HepG2 (cell line): ENCODE results near the gene IFITM10. TPM values are rescaled to one million over a fixed set of nuclear protein-coding genes. Genes with fewer than 3 reads are reported as not detected.

Experiments
- ATAC-seq: fragments of 200-7000 bp; cut with Tn5 transposase; 3 replicates; pipeline ENCODE4 v1.9.1; 2020; ENCODE audit warnings: mild to moderate bottlenecking, moderate library complexity
- BruUV-seq: library from RNA; stranded (reverse); fragments of 400-500 nt; replicated peaks from 2 replicates; lab custom pipeline; 2021; lab: Mats Ljungman, UMichigan
- CTCF ChIA-PET: fragments of 300-600 bp; formaldehyde crosslinking; extraction: SDS; loops from one replicate; lab custom pipeline; 2021; ENCODE audit warnings: low total read pairs, inconsistent platforms, low intra/inter-chr PET ratio; lab: Yijun Ruan, JAX
- POLR2A ChIA-PET: fragments of 350-600 bp; sonication (Branson Sonifier 250); formaldehyde crosslinking; loops from one replicate; lab custom pipeline; 2020; ENCODE audit warnings: antibody characterized with exemption, inconsistent platforms; lab: Yijun Ruan, JAX
- DNase-seq: peaks from one replicate; pipeline ENCODE4 v3.0.0-alpha.2; 2015; ENCODE audit warnings: low spot score
- FAIRE-seq: peaks from 3 replicates; lab custom pipeline; 2011; peaks lifted over from hg19 to GRCh38; lab: Jason Lieb, UNC
- H2AFZ ChIP-seq: one replicate; pipeline ENCODE4 v1.6.1; 2011; ENCODE audit warnings: low read length, inconsistent platforms
- H3K27ac ChIP-seq: fragments of 300-600 bp; 3 replicates; pipeline ENCODE4 v1.8.0; 2011; ENCODE audit warnings: mixed run types, mild to moderate bottlenecking, mixed read lengths, low read length, inconsistent platforms; ENCODE audit not compliant: insufficient read depth; ENCODE audit errors: extremely low read length
- H3K27me3 ChIP-seq, 2 experiments: fragments of 200-600 bp in 1 of 2; 2 replicates in 1 of 2; 3 replicates in 1 of 2; pipeline versions ENCODE4 v1.6.0 to v1.8.0; 2011; ENCODE audit warnings: low read length in 2 of 2, mild to moderate bottlenecking in 2 of 2, moderate library complexity in 2 of 2, inconsistent platforms in 1 of 2; ENCODE audit not compliant: insufficient read depth in 2 of 2, control insufficient read depth in 1 of 2
- H3K36me3 ChIP-seq, 2 experiments: fragments of 200-600 bp in 1 of 2; replicated peaks in 1 of 2; 2 replicates in 1 of 2; 3 replicates in 1 of 2; pipeline versions ENCODE4 v1.5.1 to v1.8.0; 2011; ENCODE audit warnings: low read length in 2 of 2, inconsistent platforms in 1 of 2; ENCODE audit not compliant: insufficient read depth in 2 of 2, control insufficient read depth in 1 of 2
- H3K4me1 ChIP-seq: 2 replicates; pipeline ENCODE4 v1.5.1; 2012; ENCODE audit warnings: low read length, inconsistent platforms; ENCODE audit not compliant: insufficient read depth
- H3K4me2 ChIP-seq: 2 replicates; pipeline ENCODE4 v1.6.0; 2011; ENCODE audit warnings: low read depth, low read length, inconsistent platforms
- H3K4me3 ChIP-seq, 3 experiments: fragments of 200-600 bp in 1 of 3; sonication (generic), shearing (Covaris generic) in 1 of 3; replicated peaks in 1 of 3; 2 replicates each; pipeline ENCODE4 v1.5.1; 2011 to 2016; ENCODE audit warnings: low read length in 3 of 3, inconsistent platforms in 2 of 3, low read depth in 2 of 3, mild to moderate bottlenecking in 2 of 3, control low read depth in 1 of 3, mixed read lengths in 1 of 3; ENCODE audit not compliant: insufficient read depth in 1 of 3
- H3K79me2 ChIP-seq: one replicate; pipeline ENCODE4 v1.6.1; 2011; ENCODE audit warnings: low read length, inconsistent platforms; ENCODE audit not compliant: insufficient read depth
- H3K9ac ChIP-seq: 2 replicates; pipeline ENCODE4 v1.6.0; 2011; ENCODE audit warnings: mild to moderate bottlenecking, low read depth, low read length, inconsistent platforms; ENCODE audit not compliant: insufficient read depth
- H3K9me3 ChIP-seq: 2 replicates; pipeline ENCODE4 v1.5.1; 2012; ENCODE audit warnings: mild to moderate bottlenecking, low read length
- H4K20me1 ChIP-seq: 2 replicates; pipeline ENCODE4 v1.6.0; 2011; ENCODE audit warnings: inconsistent platforms, mild to moderate bottlenecking, low read length, moderate library complexity; ENCODE audit not compliant: insufficient read depth
- HNRNPK ChIP-seq: fragments of 200-400 bp; formaldehyde crosslinking; IDR thresholded peaks from 2 replicates; pipeline ENCODE4 v1.6.1; 2018; ENCODE audit warnings: low read length, low read depth, moderate library complexity, mild to moderate bottlenecking; ENCODE audit not compliant: poor library complexity, severe bottlenecking
- PRDM10 ChIP-seq: sonication (generic); formaldehyde crosslinking; IDR thresholded peaks from 2 replicates; pipeline ENCODE4 v1.4.0; 2020; ENCODE audit warnings: low read depth, missing genetic modification reagents
- REST ChIP-seq, 2 experiments: IDR thresholded peaks; 2 replicates each; pipeline ENCODE4 v1.6.1; 2011 to 2012; ENCODE audit warnings: low read length in 2 of 2, borderline replicate concordance in 1 of 2, low read depth in 1 of 2, mild to moderate bottlenecking in 1 of 2, moderate library complexity in 1 of 2
- WGBS: methylation state at CpG from one replicate; pipeline ENCODE4 v1.1.6; 2017; ENCODE audit warnings: low lambda C conversion rate; 5-methylcytosine and 5-hydroxymethylcytosine counted together
- in situ Hi-C: cut with HindIII; loops from 2 replicates; pipeline ENCODE4 v1.10.0; 2017; ENCODE audit warnings: low pct_unique_long_range_greater_than_20kb; ENCODE audit not compliant: extremely low pct_ligation_motif_present
- intact Hi-C: fragments of 100-400 bp; cut with micrococcal nuclease; formaldehyde crosslinking; loops from one replicate; pipeline ENCODE4 v1.10.0; 2022; ENCODE audit not compliant: unreplicated experiment
- polyA plus RNA-seq, 8 experiments: library from polyadenylated mRNA; depleted of rRNA in 3 of 8; stranded (reverse) in 7 of 8; unstranded in 1 of 8; fragments of >200 nt; fragmentation: Illumina TruSeq in 4 of 8; extraction: Trizol in 4 of 8; gene quantifications; 2 replicates each; pipeline versions ENCODE4 v1.2.1 to v1.2.3, GENCODE V29; 2011 to 2016; ENCODE audit warnings: low read depth in 4 of 8, missing spikeins in 1 of 8, mixed read lengths in 1 of 8; ENCODE audit not compliant: insufficient read depth in 1 of 8
- total RNA-seq, 5 experiments: library from RNA; depleted of rRNA; stranded (reverse); fragments of >200 nt; fragmentation: Illumina TruSeq; extraction: Trizol; gene quantifications; 2 replicates each; pipeline ENCODE4 v1.2.3, GENCODE V29; 2016; ENCODE audit warnings: low read depth in 1 of 5

The IFITM10 gene
- total and polyA plus RNA-seq, 2 of the 13 experiments (the other 11 are each of a cell fraction or from before 2014, with no cell fraction given), result 0.09 to 0.13 TPM

- Histone ChIP-seq H3K9ac (no peak overlapping the region), H3K79me2 (no peaks in the 10 kb centered on the region), H4K20me1 (no peaks in the 10 kb centered on the region; the same call in 1 of the 2 replicates), H2AFZ (no peak overlapping the region), H3K4me1 (peaks cover 22% of the 10 kb centered on the region; the same call in 1 of the 2 replicates), H3K36me3 (peaks cover 2 to 3% of the 10 kb centered on the region in 2 experiments; a peak in 2 of 5 replicates), H3K4me2 (peak overlapping the region; percentile 12; the same call in 1 of the 2 replicates), H3K9me3 (no peaks in the 10 kb centered on the region), H3K27me3 (peaks cover 3 to 7% of the 10 kb centered on the region in 2 experiments; a peak in 2 of 5 replicates), H3K4me3 (peak overlapping the region in 1 of 3 experiments; percentile 16; a peak in 1 of 6 replicates), H3K27ac (no peak overlapping the region)
- in situ Hi-C loops (no loop called here), intact Hi-C loops (no loop called here)
- FAIRE-seq, result no peak
- ChIA-PET CTCF (no interaction called here), POLR2A (interaction anchor here (1.5 to 1.7 kb wide), 3 partner anchors 13 to 96 kb away, joined by 4 to 9 read pairs (median 6); no protein-coding TSS in a partner anchor)
- 13% methylated on average over 32 of the region's 84 CpGs for WGBS
- DNase-seq, result no peak
- peak; percentile 9 for ATAC-seq
- no peak for TF ChIP-seq HNRNPK
- no TSS peak for BruUV-seq
These were observed 1.6 kb downstream of the IFITM10 start for GRCh38 chr11:1748636-1749394.

- H2AFZ ChIP-seq, result no peak overlapping the region
- H3K4me2 ChIP-seq, result no peak overlapping the region
- no peaks in the 10 kb centered on the region for H3K9me3 ChIP-seq
- ATAC-seq, result no peak
- WGBS, result 67% methylated on average over 30 of the region's 72 CpGs
- H3K27ac ChIP-seq, result no peak overlapping the region
- no peak overlapping the region for H3K9ac ChIP-seq
- H3K79me2 ChIP-seq, result no peaks in the 10 kb centered on the region
- H3K27me3 ChIP-seq, result peaks cover 3 to 10% of the 10 kb centered on the region in 2 experiments; a peak in 2 of 5 replicates
- H3K4me1 ChIP-seq, result peaks cover 22% of the 10 kb centered on the region; the same call in 1 of the 2 replicates
- ChIA-PET CTCF (no interaction called here), POLR2A (no interaction called here)
- no peak overlapping the region for H3K4me3 ChIP-seq
- DNase-seq, result no peak
- TF ChIP-seq PRDM10 (CRISPR knock-in tag) (no peak), REST (IDR thresholded peaks at IDR 0.05; ENCODE audit: borderline replicate concordance in 1 of 2, low read depth in 1 of 2, low read length in 2 of 2) (peak in 1 of 2 experiments; percentile 41; a peak in 1 of 4 replicates)
- no peaks in the 10 kb centered on the region; the same call in 1 of the 2 replicates for H4K20me1 ChIP-seq
- FAIRE-seq, result no peak
- intact Hi-C loops, result no loop called here
- in situ Hi-C loops, result no loop called here
- BruUV-seq, result no TSS peak
- H3K36me3 ChIP-seq, result 0 out of 5 replicates have a peak, but pooled peaks cover 0 to under 1% of the 10 kb centered on the region in 2 experiments
These were observed 2.4 kb downstream of the IFITM10 start for GRCh38 chr11:1747753-1748635.
